Esophagus muscularis mucosa (tissue), 2 donors: ENCODE results near the gene MOAP1.

Experiments
- EP300 ChIP-seq: sonication (generic); formaldehyde crosslinking; IDR thresholded peaks from one replicate; pipeline ENCODE4 v1.6.1; 2017; ENCODE audit warnings: antibody characterized with exemption
- POLR2A ChIP-seq: fragments of 450-650 bp; IDR thresholded peaks from one replicate; pipeline ENCODE4 v1.6.1; 2017; ENCODE audit warnings: antibody characterized with exemption, moderate library complexity, mild to moderate bottlenecking, low read depth

- TF ChIP-seq EP300 (peak; percentile 53), POLR2A (no peak)
Observed at GRCh38 chr14:93206793-93207467, 22.2 kb upstream of the MOAP1 start, which contains the start of the genes GON7 and UBR7.
